ENCODE results near the gene RTBDN.

The RTBDN gene

DNA sequence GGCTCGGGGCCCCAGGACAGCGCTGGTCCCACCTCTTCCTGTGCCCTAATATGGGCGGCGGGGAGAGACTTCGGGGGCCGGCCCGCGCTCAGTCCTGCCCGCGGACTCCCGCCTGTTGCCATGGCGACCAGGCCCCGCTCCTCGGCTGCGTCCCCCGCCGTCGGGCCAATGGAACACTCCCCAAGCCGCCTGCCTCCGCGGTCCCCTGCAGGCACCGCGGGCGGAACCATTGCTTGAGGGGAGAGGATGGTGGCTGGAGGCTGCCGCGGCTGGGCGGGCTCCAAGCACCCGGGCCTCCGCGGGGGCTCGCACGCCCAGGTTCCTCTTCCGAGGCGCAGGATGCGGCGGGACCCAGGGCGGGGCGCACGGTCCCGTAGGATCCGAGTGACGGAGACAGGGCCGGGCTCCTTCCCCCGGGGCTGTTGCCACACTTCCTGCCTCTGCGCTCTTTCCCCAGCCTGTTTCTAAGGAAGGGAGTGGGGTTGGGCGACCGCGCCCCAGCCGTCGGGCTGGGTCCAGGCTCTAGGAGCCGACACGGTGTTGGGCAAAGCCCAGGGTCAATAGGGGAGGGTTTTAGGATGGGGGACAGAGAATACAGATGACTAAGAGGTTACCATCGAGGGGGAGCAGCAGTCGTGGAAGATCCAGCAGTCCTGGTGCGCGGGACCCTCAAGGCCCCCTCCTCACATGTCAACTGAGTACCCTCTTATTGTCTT lies 44.3 kb downstream of the RTBDN start:
- DNase-seq (ENCODE audit: low read depth): no peak

DNA sequence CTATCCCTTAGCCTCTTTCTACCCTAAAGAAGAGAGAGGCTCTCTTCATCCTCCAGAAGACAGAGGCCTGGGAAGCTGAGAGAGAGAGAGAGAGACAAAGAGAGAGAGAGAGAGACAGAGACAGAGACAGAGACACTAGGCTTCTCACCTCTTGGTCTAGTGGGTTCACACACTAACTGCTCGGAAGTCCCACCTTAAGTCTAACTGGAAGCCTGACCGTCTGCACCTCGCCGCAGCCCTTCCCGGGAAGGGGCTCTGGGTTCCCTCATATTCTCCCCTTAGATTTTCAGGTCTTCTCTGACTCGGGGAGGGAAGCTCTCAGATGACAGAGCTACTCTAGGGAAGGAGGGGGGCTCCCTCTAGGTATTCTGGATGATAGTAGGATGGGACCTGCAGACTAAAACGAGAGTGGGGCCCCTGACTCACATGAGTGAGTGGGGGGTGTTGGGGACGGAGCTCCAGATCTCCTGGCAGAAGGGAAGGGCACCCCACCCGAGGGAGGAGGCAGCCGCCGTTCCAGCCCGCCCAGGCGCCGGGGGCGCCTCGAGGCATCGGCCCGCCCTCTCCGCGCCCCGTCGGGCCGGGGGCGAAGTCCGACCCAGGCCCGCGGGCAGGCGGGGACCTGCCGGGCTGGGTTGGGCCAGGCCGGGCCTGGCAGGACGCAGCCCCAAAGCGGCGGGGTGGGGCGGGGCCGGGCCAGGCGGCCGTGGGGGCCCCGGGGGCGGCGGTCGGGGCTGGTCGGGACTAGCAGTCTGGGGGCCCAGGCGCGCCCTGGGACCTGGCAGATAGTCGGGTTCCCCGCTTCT lies 45.1 kb downstream of the RTBDN start:
- TF ChIP-seq, protein P1, sequence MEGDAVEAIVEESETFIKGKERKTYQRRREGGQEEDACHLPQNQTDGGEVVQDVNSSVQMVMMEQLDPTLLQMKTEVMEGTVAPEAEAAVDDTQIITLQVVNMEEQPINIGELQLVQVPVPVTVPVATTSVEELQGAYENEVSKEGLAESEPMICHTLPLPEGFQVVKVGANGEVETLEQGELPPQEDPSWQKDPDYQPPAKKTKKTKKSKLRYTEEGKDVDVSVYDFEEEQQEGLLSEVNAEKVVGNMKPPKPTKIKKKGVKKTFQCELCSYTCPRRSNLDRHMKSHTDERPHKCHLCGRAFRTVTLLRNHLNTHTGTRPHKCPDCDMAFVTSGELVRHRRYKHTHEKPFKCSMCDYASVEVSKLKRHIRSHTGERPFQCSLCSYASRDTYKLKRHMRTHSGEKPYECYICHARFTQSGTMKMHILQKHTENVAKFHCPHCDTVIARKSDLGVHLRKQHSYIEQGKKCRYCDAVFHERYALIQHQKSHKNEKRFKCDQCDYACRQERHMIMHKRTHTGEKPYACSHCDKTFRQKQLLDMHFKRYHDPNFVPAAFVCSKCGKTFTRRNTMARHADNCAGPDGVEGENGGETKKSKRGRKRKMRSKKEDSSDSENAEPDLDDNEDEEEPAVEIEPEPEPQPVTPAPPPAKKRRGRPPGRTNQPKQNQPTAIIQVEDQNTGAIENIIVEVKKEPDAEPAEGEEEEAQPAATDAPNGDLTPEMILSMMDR (IDR thresholded peaks at IDR 0.05; ENCODE audit: control insufficient read depth, extremely low read depth, insufficient read depth): no peak
- H3K4me3 ChIP-seq (ENCODE audit: low read depth, low read length): no peak overlapping the region
- DNase-seq (ENCODE audit: low read depth): no peak

More for the DNA sequence above, 44.3 kb downstream of the RTBDN start:
- no peak overlapping the region for H3K4me3 ChIP-seq (ENCODE audit: low read depth, low read length)
- TF ChIP-seq, protein P1 (IDR thresholded peaks at IDR 0.05; ENCODE audit: control insufficient read depth, extremely low read depth, insufficient read depth): no peak

DNA sequence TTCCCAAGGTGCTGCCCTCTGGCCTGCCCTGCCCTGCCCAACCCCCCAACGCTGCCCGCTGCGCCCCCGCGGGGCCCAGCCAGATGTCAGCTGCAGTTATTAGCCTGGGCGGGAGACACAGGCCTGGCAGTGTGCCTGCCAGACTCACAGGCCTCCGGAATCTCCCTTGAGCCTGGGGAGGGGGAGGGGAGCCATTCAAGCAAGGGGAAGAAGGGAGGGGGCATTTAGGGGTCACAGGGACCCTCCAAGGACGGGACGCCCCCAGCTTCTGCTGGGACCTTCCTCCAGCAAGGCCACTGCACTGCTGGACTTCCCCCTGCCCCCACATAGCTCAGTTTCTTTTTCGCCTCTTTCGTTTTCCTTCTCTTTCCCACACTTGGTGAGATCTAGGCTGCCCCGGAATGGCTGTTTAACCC lies 45.7 kb downstream of the RTBDN start:
- no peak for DNase-seq (ENCODE audit: low read depth)
- TF ChIP-seq, protein P1 (IDR thresholded peaks at IDR 0.05; ENCODE audit: control insufficient read depth, extremely low read depth, insufficient read depth): no peak

DNA sequence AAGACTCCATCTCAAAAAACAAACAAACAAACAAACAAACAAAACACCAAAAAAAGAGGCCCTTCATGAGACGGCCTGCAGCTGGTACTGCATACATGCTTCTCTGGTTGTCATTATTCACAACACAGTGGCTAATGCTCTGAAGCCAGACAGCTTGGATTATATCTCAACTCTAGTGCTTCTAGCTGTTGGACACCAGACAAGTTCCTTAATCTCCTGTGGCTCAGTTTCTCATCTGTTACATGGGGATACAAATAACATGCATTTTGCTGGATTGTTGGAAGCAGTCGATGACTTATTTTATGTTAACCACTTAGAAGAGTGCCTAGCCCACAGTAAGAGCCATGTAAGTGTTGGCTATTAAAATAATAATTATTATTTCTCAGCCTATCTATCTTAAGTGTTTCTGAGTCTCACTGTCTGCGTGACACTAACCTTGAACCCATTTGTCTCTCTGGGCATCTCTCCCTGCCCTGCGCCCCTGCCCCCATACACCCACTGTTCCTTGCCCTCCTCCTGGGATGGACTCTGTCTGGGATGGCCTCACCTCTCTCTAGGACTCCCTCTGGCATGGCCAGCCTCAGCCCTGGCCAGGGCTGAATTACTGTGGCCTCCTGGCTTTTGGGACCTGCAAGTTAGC lies 46.2 kb downstream of the RTBDN start:
- DNase-seq (ENCODE audit: low read depth): no peak
- no peak overlapping the region for H3K4me3 ChIP-seq (ENCODE audit: low read depth, low read length)
- TF ChIP-seq, protein P1 (IDR thresholded peaks at IDR 0.05; ENCODE audit: control insufficient read depth, extremely low read depth, insufficient read depth): no peak

More for the DNA sequence above, 45.7 kb downstream of the RTBDN start:
- no peak overlapping the region for H3K4me3 ChIP-seq (ENCODE audit: low read depth, low read length)

DNA sequence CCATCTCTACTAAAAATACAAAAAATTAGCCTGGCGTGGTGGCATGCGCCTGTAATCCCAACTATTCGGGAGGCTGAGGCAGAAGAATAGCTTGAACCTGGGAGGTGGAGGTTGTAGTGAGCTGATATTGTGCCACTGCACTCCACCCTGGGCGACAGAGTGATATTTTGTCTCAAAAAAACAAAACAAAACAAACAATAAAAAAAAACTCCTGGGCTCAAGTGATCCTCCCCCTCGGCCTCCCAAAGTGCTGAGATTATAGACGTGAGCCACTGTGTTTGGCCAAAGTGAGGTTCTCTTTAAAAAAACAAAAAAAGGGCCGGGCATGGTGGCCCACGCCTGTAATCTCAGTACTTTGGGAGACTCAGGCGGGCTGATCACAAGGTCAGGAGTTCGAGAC lies 46.9 kb downstream of the RTBDN start:
- TF ChIP-seq, protein P1 (IDR thresholded peaks at IDR 0.05; ENCODE audit: control insufficient read depth, extremely low read depth, insufficient read depth): no peak
- no peak for DNase-seq (ENCODE audit: low read depth)
- H3K4me3 ChIP-seq (ENCODE audit: low read depth, low read length): no peak overlapping the region

DNA sequence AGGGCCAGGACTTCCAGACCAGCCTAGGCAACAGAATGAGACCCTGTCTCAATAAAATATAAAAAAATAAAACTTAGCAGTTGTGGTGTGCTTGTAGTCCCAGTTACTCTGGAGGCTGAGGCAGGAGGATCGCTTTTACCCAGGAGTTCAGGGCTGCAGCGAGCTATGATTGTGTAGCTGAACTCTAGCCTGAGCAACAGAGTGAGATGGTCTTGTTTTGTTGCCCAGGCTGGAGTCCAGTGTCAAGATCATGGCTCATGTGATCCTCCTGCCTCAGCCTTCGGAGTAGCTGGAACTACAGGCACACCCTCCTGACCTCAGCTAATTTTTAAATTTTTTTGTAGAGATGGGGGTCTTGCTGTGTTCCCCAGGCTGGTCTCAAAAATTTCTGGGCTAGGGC lies 47.4 kb downstream of the RTBDN start:
- TF ChIP-seq, protein P1 (IDR thresholded peaks at IDR 0.05; ENCODE audit: control insufficient read depth, extremely low read depth, insufficient read depth): no peak
- H3K4me3 ChIP-seq (ENCODE audit: low read depth, low read length): no peak overlapping the region
- DNase-seq (ENCODE audit: low read depth): no peak

Data from LNCaP clone FGC (cell line).